NCI-H2081 (cell line): ENCODE results near the gene PLAC8L1.

Experiments
- DNase-seq, 2 experiments: peaks; one replicate each; lab custom pipeline; 2025; lab: John Stamatoyannopoulos, UW

Gene PLAC8L1

GRCh38 chr5:146079695-146080373, 25.5 kb downstream of the PLAC8L1 start:
- no peak for DNase-seq

- no peak for DNase-seq
These were observed 26.8 kb downstream of the PLAC8L1 start for GRCh38 chr5:146078566-146078965.

- no peak for DNase-seq
These were observed 28.9 kb downstream of the PLAC8L1 start for GRCh38 chr5:146076455-146076854.

GRCh38 chr5:146076028-146076427, 29.3 kb downstream of the PLAC8L1 start:
- no peak for DNase-seq

- no peak for DNase-seq
These were observed 32.0 kb downstream of the PLAC8L1 start for GRCh38 chr5:146073239-146073900.

GRCh38 chr5:146072595-146072994, 32.8 kb downstream of the PLAC8L1 start:
- no peak for DNase-seq

- no peak for DNase-seq
These were observed 34.2 kb downstream of the PLAC8L1 start for GRCh38 chr5:146071171-146071570.

GRCh38 chr5:146070746-146071145, 34.6 kb downstream of the PLAC8L1 start:
- DNase-seq: no peak

GRCh38 chr5:146069780-146070099, 35.6 kb downstream of the PLAC8L1 start:
- DNase-seq: no peak

GRCh38 chr5:146068977-146069779, 36.2 kb downstream of the PLAC8L1 start:
- DNase-seq: no peak

GRCh38 chr5:146068206-146068605, 37.2 kb downstream of the PLAC8L1 start:
- no peak for DNase-seq

- no peak for DNase-seq
These were observed 38.4 kb downstream of the PLAC8L1 start for GRCh38 chr5:146066968-146067367.

- no peak for DNase-seq
These were observed 45.2 kb downstream of the PLAC8L1 start for GRCh38 chr5:146060221-146060585.

GRCh38 chr5:146059460-146060220, 45.7 kb downstream of the PLAC8L1 start:
- DNase-seq: no peak

GRCh38 chr5:146055432-146055831, 49.9 kb downstream of the PLAC8L1 start:
- DNase-seq: no peak

- DNase-seq: no peak
These were observed 52.6 kb downstream of the PLAC8L1 start for GRCh38 chr5:146052780-146053179.

- DNase-seq: no peak
These were observed 53.7 kb downstream of the PLAC8L1 start for GRCh38 chr5:146051678-146052077.

- DNase-seq: no peak
These were observed 55.3 kb downstream of the PLAC8L1 start for GRCh38 chr5:146050086-146050485.

GRCh38 chr5:146049704-146050026, 55.7 kb downstream of the PLAC8L1 start:
- no peak for DNase-seq

- DNase-seq: peak; percentile 37 to 57
These were observed 56.2 kb downstream of the PLAC8L1 start for GRCh38 chr5:146048994-146049703.

- no peak for DNase-seq
These were observed 58.0 kb downstream of the PLAC8L1 start for GRCh38 chr5:146047396-146047795.

- DNase-seq: no peak
These were observed 61.7 kb downstream of the PLAC8L1 start for GRCh38 chr5:146043722-146044121.
